Smooth muscle cell of bladder (primary cell): Measurements from ENCODE around the gene TUBA3C. TPM values are rescaled to one million over a fixed set of nuclear protein-coding genes. Genes with fewer than 3 reads are reported as not detected.

Experiments used
- total RNA-seq: library from RNA; depleted of rRNA; stranded (reverse); fragments of >200 nt; gene quantifications from 2 replicates; pipeline ENCODE4 v1.2.3, GENCODE V29; 2014

TUBA3C gene
- not detected in 2 replicates for total RNA-seq

DNA sequence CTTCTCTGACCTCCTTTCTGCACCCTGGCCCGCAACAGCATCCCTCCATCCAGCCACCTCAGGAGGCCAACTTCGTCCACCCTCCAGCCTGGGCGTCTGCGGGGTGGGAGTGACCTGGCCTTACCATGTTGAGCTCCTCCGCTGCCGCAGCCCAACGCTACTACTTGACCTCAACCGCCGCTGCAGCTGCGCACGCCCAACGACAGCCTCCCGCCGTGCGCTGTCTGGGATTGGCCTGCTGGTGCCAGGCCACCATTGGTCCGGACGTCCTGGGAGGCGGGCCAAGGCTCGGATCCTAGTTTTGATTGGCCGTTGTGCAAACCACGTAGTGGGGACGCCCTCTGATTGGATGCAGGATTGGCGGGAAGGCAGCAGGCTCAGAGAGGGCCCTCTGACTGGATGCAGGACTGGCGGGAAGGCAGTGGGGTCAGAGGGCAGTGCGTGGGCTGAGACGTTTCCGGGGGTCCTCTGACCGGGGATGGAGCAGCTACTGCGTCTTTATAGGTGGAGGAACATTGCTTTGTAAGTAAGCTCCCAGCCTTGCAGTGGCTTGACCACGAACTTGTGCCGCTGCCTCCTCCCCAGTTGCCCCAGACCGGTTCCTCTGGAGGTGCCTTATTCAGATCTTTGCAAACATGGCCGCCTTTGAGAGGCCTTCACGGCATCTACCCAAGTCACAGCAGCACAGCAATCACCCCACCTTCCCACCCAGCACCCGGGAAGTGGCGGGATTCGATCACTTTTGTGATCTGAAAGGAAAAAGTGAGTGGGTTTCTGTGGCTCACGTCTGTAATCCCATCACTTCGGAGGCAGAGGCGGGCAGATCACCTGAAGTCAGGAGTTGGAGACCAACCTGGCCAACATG, at the start of gene TUBA3C:
TUBA3C (minus strand) TSS at position 204 of the 865 bp plus-strand sequence; CDS start at position 127, 77 bp downstream.

